ENCODE data around the gene BOLA1.
"Not testable (repeated sequence)": the region's sequence is repeated elsewhere in the genome, so short reads cannot be mapped to it uniquely, and the experiment has no call there.

The BOLA1 gene

GRCh38 chr1:149899460-149900284 is at the start of gene BOLA1:
BOLA1 (plus strand) TSS chr1:149899568; CDS start chr1:149900060, 492 bp downstream.
- peak; percentile 71 for DNase-seq

- no peak for DNase-seq
Measured at GRCh38 chr1:149849947-149850360, 49.4 kb upstream of the BOLA1 start.

- not testable (repeated sequence) for DNase-seq
Measured at GRCh38 chr1:149850732-149851345, 48.5 kb upstream of the BOLA1 start.

- not testable (repeated sequence) for DNase-seq
Measured at GRCh38 chr1:149851585-149852213, 47.7 kb upstream of the BOLA1 start.

GRCh38 chr1:149852263-149852662 is 47.1 kb upstream of the BOLA1 start:
- DNase-seq = not testable (repeated sequence)

GRCh38 chr1:149860271-149860670 is 39.1 kb upstream of the BOLA1 start:
- DNase-seq = not testable (repeated sequence)

GRCh38 chr1:149860684-149861496 is 38.5 kb upstream of the BOLA1 start:
- not testable (repeated sequence) for DNase-seq

- not testable (repeated sequence) for DNase-seq
Measured at GRCh38 chr1:149861497-149862054, 37.8 kb upstream of the BOLA1 start.

GRCh38 chr1:149866887-149867286 is 32.5 kb upstream of the BOLA1 start:
- DNase-seq = not testable (repeated sequence)

- not testable (repeated sequence) for DNase-seq
Measured at GRCh38 chr1:149873060-149873459, 26.3 kb upstream of the BOLA1 start.

- no peak for DNase-seq
Measured at GRCh38 chr1:149877211-149877946, 22.0 kb upstream of the BOLA1 start.

- no peak for DNase-seq
Measured at GRCh38 chr1:149879556-149879955, 19.8 kb upstream of the BOLA1 start.

- no peak for DNase-seq
Measured at GRCh38 chr1:149881876-149882275, 17.5 kb upstream of the BOLA1 start.

GRCh38 chr1:149883598-149884247 is 15.6 kb upstream of the BOLA1 start:
- DNase-seq = no peak

- no peak for DNase-seq
Measured at GRCh38 chr1:149884433-149885338, 14.7 kb upstream of the BOLA1 start.

- peak; percentile 53 for DNase-seq
Measured at GRCh38 chr1:149885339-149886120, 13.8 kb upstream of the BOLA1 start.

GRCh38 chr1:149886121-149886395 is 13.3 kb upstream of the BOLA1 start:
- DNase-seq = not testable (repeated sequence)

- DNase-seq = peak; percentile 79
Measured at GRCh38 chr1:149886396-149887195, 12.8 kb upstream of the BOLA1 start.

GRCh38 chr1:149887196-149887455 is 12.2 kb upstream of the BOLA1 start:
- DNase-seq = not testable (repeated sequence)
